Measurements from ENCODE around the gene CDC14A. TPM values are rescaled to one million over a fixed set of nuclear protein-coding genes. Genes with fewer than 3 reads are reported as not detected.

Gene CDC14A
- total and polyA plus RNA-seq, 2 of the 8 experiments (the other 6 are each of a cell fraction or from before 2014, with no cell fraction given), result 3.2 to 8.9 TPM

- no peak overlapping the region for H3K27ac ChIP-seq (ENCODE audit: low read depth, low read length)
- H2BK12ac ChIP-seq (ENCODE audit: low read depth, low read length), result no peak overlapping the region
- no peaks in the 10 kb centered on the region for H4K20me1 ChIP-seq (replicated peaks in 1 of 2; ENCODE audit: control insufficient read depth in 1 of 2, insufficient read depth in 2 of 2, low read length in 2 of 2)
- no peak overlapping the region for H3K4ac ChIP-seq (replicated peaks; ENCODE audit: insufficient read length, low read depth, low read length)
- H2AFZ ChIP-seq (ENCODE audit: low read length), result no peak overlapping the region
- H3K4me2 ChIP-seq (ENCODE audit: insufficient read depth in 1 of 2, low read depth in 2 of 2, low read length in 2 of 2), result no peak overlapping the region
- no peak overlapping the region for H2BK5ac ChIP-seq (ENCODE audit: low read depth, low read length)
- no peak overlapping the region for H3K14ac ChIP-seq (ENCODE audit: insufficient read length)
- H3K9me3 ChIP-seq (ENCODE audit: insufficient read depth in 2 of 2, low read depth in 1 of 2, low read length in 1 of 2), result no peaks in the 10 kb centered on the region
- H4K91ac ChIP-seq (replicated peaks; ENCODE audit: insufficient read length, low read length), result no peak overlapping the region
- no peak overlapping the region for H4K5ac ChIP-seq (ENCODE audit: insufficient read length, low read depth, low read length)
- no peak overlapping the region for H3K9ac ChIP-seq (replicated peaks in 1 of 4; ENCODE audit: extremely low read depth in 1 of 4, low read depth in 3 of 4, low read length in 3 of 4)
- no peak overlapping the region for H2BK120ac ChIP-seq (replicated peaks; ENCODE audit: low read depth, low read length)
- no peak overlapping the region for H4K8ac ChIP-seq (ENCODE audit: extremely low read depth, insufficient read depth, low read length)
- H3K23me2 ChIP-seq (ENCODE audit: low read depth, low read length), result no peaks in the 10 kb centered on the region
- no peaks in the 10 kb centered on the region for H3K27me3 ChIP-seq (replicated peaks in 1 of 4; ENCODE audit: control insufficient read depth in 3 of 4, extremely low read depth in 1 of 4, insufficient read depth in 3 of 4, low read length in 3 of 4)
- POLR2A ChIA-PET (ENCODE audit: partially characterized antibody), result no interaction called here
- H2BK15ac ChIP-seq (ENCODE audit: low read length), result no peak overlapping the region
- DNase-seq (ENCODE audit: low read depth in 1 of 2, low spot score in 2 of 2), result no peak
- no peak for FAIRE-seq
- no peak overlapping the region for H3K23ac ChIP-seq (ENCODE audit: insufficient read length)
- H3K18ac ChIP-seq (ENCODE audit: extremely low read depth, low read length), result no peak overlapping the region
- no peak overlapping the region for H2BK20ac ChIP-seq (ENCODE audit: low read length)
- no peak overlapping the region for H3K4me3 ChIP-seq (ENCODE audit: extremely low read depth in 1 of 4, insufficient read depth in 2 of 4, low read depth in 3 of 4, low read length in 4 of 4)
- H3K4me1 ChIP-seq (replicated peaks in 1 of 4; ENCODE audit: control insufficient read depth in 3 of 4, insufficient read depth in 4 of 4, low read length in 3 of 4), result peaks cover 5 to 18% (median 6%) of the 10 kb centered on the region in 4 experiments
- H3K56ac ChIP-seq (replicated peaks; ENCODE audit: insufficient read length, low read depth, low read length), result no peak overlapping the region
- CTCF ChIA-PET (ENCODE audit: partially characterized antibody), result interaction anchor here (1.2 to 9.3 kb wide), 2 partner anchors 99 to 411 kb away, joined by 4 to 68 read pairs; no protein-coding TSS in a partner anchor
- no peaks in the 10 kb centered on the region for H3K79me1 ChIP-seq (ENCODE audit: low read depth, low read length)
- no peak overlapping the region for H2AK5ac ChIP-seq (ENCODE audit: low read depth, low read length)
- H3K79me2 ChIP-seq (ENCODE audit: control insufficient read depth in 1 of 2, insufficient read depth in 2 of 2, low read length in 2 of 2), result no peaks in the 10 kb centered on the region
- WGBS, 2 experiments (ENCODE audit: extremely low coverage in 1 of 2, insufficient coverage in 1 of 2, insufficient read length in 1 of 2, insufficient replicate concordance in 2 of 2, low coverage in 1 of 2, low lambda C conversion rate in 2 of 2, missing lambda C conversion rate in 1 of 2), result 88% methylated on average over 2 of the region's 2 CpGs; no CpG with 5 or more reads in 1 of the 2 experiments
- H3K36me3 ChIP-seq (ENCODE audit: control insufficient read depth in 2 of 4, insufficient read depth in 4 of 4, low read length in 3 of 4), result no peaks in the 10 kb centered on the region
- TF ChIP-seq CBX8 (IDR thresholded peaks at IDR 0.05; ENCODE audit: borderline replicate concordance, low read depth, low read length), result no peak
- TF ChIP-seq, protein P1, sequence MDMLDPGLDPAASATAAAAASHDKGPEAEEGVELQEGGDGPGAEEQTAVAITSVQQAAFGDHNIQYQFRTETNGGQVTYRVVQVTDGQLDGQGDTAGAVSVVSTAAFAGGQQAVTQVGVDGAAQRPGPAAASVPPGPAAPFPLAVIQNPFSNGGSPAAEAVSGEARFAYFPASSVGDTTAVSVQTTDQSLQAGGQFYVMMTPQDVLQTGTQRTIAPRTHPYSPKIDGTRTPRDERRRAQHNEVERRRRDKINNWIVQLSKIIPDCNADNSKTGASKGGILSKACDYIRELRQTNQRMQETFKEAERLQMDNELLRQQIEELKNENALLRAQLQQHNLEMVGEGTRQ (IDR thresholded peaks at IDR 0.05; ENCODE audit: low read length), result no peak
- TF ChIP-seq SAP30 (IDR thresholded peaks at IDR 0.05; ENCODE audit: insufficient read depth, insufficient replicate concordance, low read length), result no peak
- TF ChIP-seq CREB1 (IDR thresholded peaks at IDR 0.05), result no peak
- TF ChIP-seq KDM5A (IDR thresholded peaks at IDR 0.05; ENCODE audit: low read length), result no peak
- no peak for TF ChIP-seq NRF1 (IDR thresholded peaks at IDR 0.05; ENCODE audit: low read depth, low read length)
- TF ChIP-seq SRF (IDR thresholded peaks at IDR 0.05; ENCODE audit: low read depth, low read length), result no peak
- no peak for TF ChIP-seq EGR1 (IDR thresholded peaks at IDR 0.05; ENCODE audit: borderline replicate concordance, low read depth, low read length)
- no peak for TF ChIP-seq CEBPB (IDR thresholded peaks at IDR 0.05; ENCODE audit: low read depth, low read length)
- no peak for TF ChIP-seq KDM1A (IDR thresholded peaks at IDR 0.05; ENCODE audit: borderline replicate concordance, low read length)
- no peak for TF ChIP-seq FOSL1 (IDR thresholded peaks at IDR 0.05; ENCODE audit: insufficient read depth, low read depth, low read length)
- no peak for TF ChIP-seq RFX5 (IDR thresholded peaks at IDR 0.05; ENCODE audit: borderline replicate concordance, low read depth, low read length)
- TF ChIP-seq POLR2AphosphoS5 (IDR thresholded peaks at IDR 0.05; ENCODE audit: low read depth, low read length), result no peak
- no peak for TF ChIP-seq TBP (IDR thresholded peaks at IDR 0.05; ENCODE audit: low read depth, low read length)
- TF ChIP-seq ASH2L (IDR thresholded peaks at IDR 0.05; ENCODE audit: low read length), result no peak
These were observed 105.4 kb downstream of the CDC14A start for GRCh38 chr1:100457683-100458082.

Measured in H1 (cell line).